ENCODE data around the gene FRMD4B. TPM values are rescaled to one million over a fixed set of nuclear protein-coding genes. Genes with fewer than 3 reads are reported as not detected.

FRMD4B gene
- polyA plus RNA-seq, 1 experiment: 0.09 TPM

DNA sequence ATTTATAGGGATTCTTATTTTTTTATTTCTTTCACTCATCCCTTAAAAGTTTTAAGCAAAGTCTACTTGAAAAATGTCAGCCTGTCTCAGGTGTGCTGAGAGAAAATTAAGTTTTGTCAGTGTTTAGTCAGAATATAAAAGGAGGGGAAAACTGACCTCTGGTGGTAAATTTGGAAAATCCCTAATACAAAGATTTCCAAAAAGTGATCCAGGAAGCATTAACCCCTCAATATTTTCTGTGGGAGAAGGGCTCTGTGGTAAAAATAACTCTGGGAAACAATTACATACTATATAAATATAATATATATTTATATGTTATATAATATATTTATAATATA lies 41.0 kb upstream of the FRMD4B start:
- Histone ChIP-seq H3K27me3 (ENCODE audit: control insufficient read depth, insufficient read depth, low read length) (no peaks in the 10 kb centered on the region; the same call in 1 of the 2 replicates), H3K4me3 (ENCODE audit: low read depth, low read length) (no peak overlapping the region), H3K36me3 (ENCODE audit: control insufficient read depth, insufficient read depth, low read length) (no peaks in the 10 kb centered on the region)
- ChIA-PET CTCF (interaction anchor here (0.5 to 6.8 kb wide), 5 partner anchors 14 to 306 kb away, joined by 3 to 31 read pairs (median 6); no protein-coding TSS in a partner anchor), POLR2A (no interaction called here)
- DNase-seq (ENCODE audit: low read depth): no peak
- peak; percentile 11; the same call in 1 of the 2 replicates for TF ChIP-seq CTCF (IDR thresholded peaks at IDR 0.05; ENCODE audit: insufficient read depth, low read depth, low read length)

DNA sequence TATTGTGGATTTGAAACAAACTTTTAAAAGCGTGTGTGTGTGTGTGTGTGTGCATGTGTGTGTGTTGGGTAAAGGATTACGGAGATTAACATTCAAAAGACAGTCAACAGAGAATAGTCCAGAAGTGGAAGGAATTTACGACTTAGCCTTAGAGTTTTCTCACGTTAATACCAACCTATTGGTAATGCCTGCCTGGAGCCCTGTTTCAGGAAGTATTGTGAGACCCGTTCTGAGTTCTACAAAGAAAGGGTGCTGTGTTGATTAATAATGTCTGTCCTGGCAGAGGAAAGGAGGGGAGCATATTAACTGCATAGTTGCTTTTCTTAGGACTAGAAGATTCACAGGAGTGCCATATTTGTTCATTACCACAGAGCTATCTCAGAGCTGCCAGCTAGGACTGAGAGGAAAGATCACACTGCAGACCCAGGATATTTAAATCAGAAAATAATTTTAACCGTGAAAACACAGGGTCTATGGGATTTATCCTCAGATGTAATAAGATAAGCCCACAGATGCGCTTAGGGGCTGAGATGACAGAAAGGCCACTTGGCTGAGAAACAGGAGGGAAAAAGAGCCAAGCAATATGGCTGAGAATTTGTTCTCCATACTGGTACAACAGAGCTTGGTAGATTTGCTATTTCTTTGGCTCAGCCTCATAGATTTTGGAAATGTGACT lies 40.5 kb upstream of the FRMD4B start:
- DNase-seq (ENCODE audit: low read depth): no peak
- Histone ChIP-seq H3K27me3 (ENCODE audit: control insufficient read depth, insufficient read depth, low read length) (no peaks in the 10 kb centered on the region; the same call in 1 of the 2 replicates), H3K4me3 (ENCODE audit: low read depth, low read length) (no peak overlapping the region), H3K36me3 (ENCODE audit: control insufficient read depth, insufficient read depth, low read length) (no peaks in the 10 kb centered on the region)
- POLR2A ChIA-PET: no interaction called here
- TF ChIP-seq CTCF (IDR thresholded peaks at IDR 0.05; ENCODE audit: insufficient read depth, low read depth, low read length): no peak
- CTCF ChIA-PET: interaction anchor here (0.5 to 6.8 kb wide), 6 partner anchors 14 to 265 kb away, joined by 3 to 37 read pairs (median 14); no protein-coding TSS in a partner anchor

DNA sequence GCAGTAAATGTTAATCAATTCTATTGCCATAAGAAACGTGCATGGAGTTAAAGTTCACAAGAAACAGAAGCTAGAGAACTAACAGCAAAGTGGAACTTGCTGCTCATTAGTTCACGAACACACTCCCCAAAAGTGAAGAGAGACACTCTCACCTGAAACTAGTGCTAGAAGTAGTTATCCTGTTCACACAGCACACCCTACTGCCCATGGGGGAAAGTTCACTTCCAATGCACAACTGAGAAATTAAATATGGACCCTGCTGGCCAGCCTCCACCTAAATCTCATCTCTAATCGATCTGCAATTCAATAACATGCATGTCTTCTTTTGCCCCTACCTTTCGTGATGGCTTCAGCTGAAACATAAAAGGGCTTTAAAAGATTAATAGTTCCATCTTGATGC lies 39.4 kb upstream of the FRMD4B start:
- no peak overlapping the region for H3K4me3 ChIP-seq (ENCODE audit: low read depth, low read length)
- no peaks in the 10 kb centered on the region for H3K36me3 ChIP-seq (ENCODE audit: control insufficient read depth, insufficient read depth, low read length)
- H3K27me3 ChIP-seq (ENCODE audit: control insufficient read depth, insufficient read depth, low read length): no peaks in the 10 kb centered on the region; the same call in 1 of the 2 replicates
- no peak for DNase-seq (ENCODE audit: low read depth)
- POLR2A ChIA-PET: no interaction called here
- CTCF ChIA-PET: interaction anchor here (0.7 to 6.8 kb wide), 9 partner anchors 8 to 304 kb away, joined by 3 to 37 read pairs (median 6); no protein-coding TSS in a partner anchor
- peak; percentile 59 for TF ChIP-seq CTCF (IDR thresholded peaks at IDR 0.05; ENCODE audit: insufficient read depth, low read depth, low read length)

GRCh38 chr3:69423463-69424155 lies 37.7 kb upstream of the FRMD4B start:
- ChIA-PET POLR2A (interaction anchor here (0.7 kb wide), 1 partner anchor 287 kb away, joined by 3 read pairs; no protein-coding TSS in a partner anchor), CTCF (interaction anchor here (0.9 to 6.8 kb wide), 9 partner anchors 13 to 302 kb away, joined by 3 to 37 read pairs (median 4); no protein-coding TSS in a partner anchor)
- no peaks in the 10 kb centered on the region for H3K36me3 ChIP-seq (ENCODE audit: control insufficient read depth, insufficient read depth, low read length)
- H3K27me3 ChIP-seq (ENCODE audit: control insufficient read depth, insufficient read depth, low read length): no peaks in the 10 kb centered on the region
- no peak for TF ChIP-seq CTCF (IDR thresholded peaks at IDR 0.05; ENCODE audit: insufficient read depth, low read depth, low read length)
- no peak for DNase-seq (ENCODE audit: low read depth)
- no peak overlapping the region for H3K4me3 ChIP-seq (ENCODE audit: low read depth, low read length)

DNA sequence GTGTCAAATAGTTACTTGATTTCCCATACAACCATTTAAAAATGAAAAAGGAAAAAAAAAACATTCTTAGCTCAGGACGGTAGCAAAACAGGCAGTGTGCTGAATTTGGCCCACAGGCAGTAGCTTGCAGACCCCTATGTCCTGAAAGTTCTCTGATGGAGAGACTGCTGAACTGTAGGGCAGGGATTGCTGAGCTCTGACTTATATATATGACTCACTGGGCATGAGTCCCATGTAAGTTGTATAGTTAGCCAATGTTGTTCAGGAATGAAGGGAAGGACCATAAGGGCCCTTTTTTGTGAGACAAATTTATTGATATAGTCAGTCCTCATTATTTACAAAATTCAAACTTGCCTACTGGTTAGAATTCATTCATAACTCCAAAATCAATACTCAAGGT lies 36.9 kb upstream of the FRMD4B start:
- DNase-seq (ENCODE audit: low read depth): no peak
- H3K4me3 ChIP-seq (ENCODE audit: low read depth, low read length): no peak overlapping the region
- ChIA-PET POLR2A (no interaction called here), CTCF (interaction anchor here (1.0 to 6.8 kb wide), 5 partner anchors 12 to 264 kb away, joined by 3 to 37 read pairs (median 19); no protein-coding TSS in a partner anchor)
- no peaks in the 10 kb centered on the region for H3K27me3 ChIP-seq (ENCODE audit: control insufficient read depth, insufficient read depth, low read length)
- H3K36me3 ChIP-seq (ENCODE audit: control insufficient read depth, insufficient read depth, low read length): no peaks in the 10 kb centered on the region
- no peak for TF ChIP-seq CTCF (IDR thresholded peaks at IDR 0.05; ENCODE audit: insufficient read depth, low read depth, low read length)

Measured in BJ (cell line).